ENCODE data around the gene CYTIP.

Gene CYTIP

GRCh38 chr2:157421964-157422363 is 21.9 kb downstream of the CYTIP start:
- CTCF ChIA-PET, result no interaction called here
- no peak for TF ChIP-seq FOXK2 (IDR thresholded peaks at IDR 0.05)
- no peak for DNase-seq (ENCODE audit: extremely low spot score)
- POLR2A ChIA-PET, result no interaction called here

GRCh38 chr2:157421331-157421944 is 22.5 kb downstream of the CYTIP start:
- no peak for DNase-seq (ENCODE audit: extremely low spot score)
- TF ChIP-seq TARDBP (IDR thresholded peaks at IDR 0.05) (no peak), BHLHE40 (IDR thresholded peaks at IDR 0.05; ENCODE audit: borderline replicate concordance) (no peak), L3MBTL2 (conservative IDR thresholded peaks at IDR 0.05) (no peak), ZNF384 (IDR thresholded peaks at IDR 0.05) (no peak), FOXA1 (IDR thresholded peaks at IDR 0.05) (no peak), FOXK2 (IDR thresholded peaks at IDR 0.05) (no peak), FOXM1 (IDR thresholded peaks at IDR 0.05; ENCODE audit: borderline replicate concordance) (no peak), CTBP1 (IDR thresholded peaks at IDR 0.05; ENCODE audit: borderline replicate concordance) (no peak), HDGF (IDR thresholded peaks at IDR 0.05; ENCODE audit: borderline replicate concordance) (no peak), NFRKB (IDR thresholded peaks at IDR 0.05) (no peak), PKNOX1 (IDR thresholded peaks at IDR 0.05) (no peak), ARNT (IDR thresholded peaks at IDR 0.05) (no peak), LEF1 (IDR thresholded peaks at IDR 0.05; ENCODE audit: borderline replicate concordance) (no peak), ELF4 (IDR thresholded peaks at IDR 0.05) (no peak), SP1 (IDR thresholded peaks at IDR 0.05) (no peak)
- CTCF ChIA-PET, result no interaction called here
- POLR2A ChIA-PET, result no interaction called here

GRCh38 chr2:157420771-157421323 is 23.0 kb downstream of the CYTIP start:
- DNase-seq (ENCODE audit: extremely low spot score), result no peak
- ChIA-PET POLR2A (no interaction called here), CTCF (no interaction called here)
- no peak for TF ChIP-seq BHLHE40 (IDR thresholded peaks at IDR 0.05; ENCODE audit: borderline replicate concordance)
- TF ChIP-seq L3MBTL2 (conservative IDR thresholded peaks at IDR 0.05), result no peak
- no peak for TF ChIP-seq ZNF384 (IDR thresholded peaks at IDR 0.05)
- no peak for TF ChIP-seq HDGF (IDR thresholded peaks at IDR 0.05; ENCODE audit: borderline replicate concordance)
- no peak for TF ChIP-seq FOXK2 (IDR thresholded peaks at IDR 0.05)
- TF ChIP-seq LEF1 (IDR thresholded peaks at IDR 0.05; ENCODE audit: borderline replicate concordance), result no peak
- no peak for TF ChIP-seq CTBP1 (IDR thresholded peaks at IDR 0.05; ENCODE audit: borderline replicate concordance)
- TF ChIP-seq TARDBP (IDR thresholded peaks at IDR 0.05), result no peak
- TF ChIP-seq ARNT (IDR thresholded peaks at IDR 0.05), result no peak
- TF ChIP-seq ELF4 (IDR thresholded peaks at IDR 0.05), result no peak
- no peak for TF ChIP-seq NFRKB (IDR thresholded peaks at IDR 0.05)
- TF ChIP-seq FOXA1 (IDR thresholded peaks at IDR 0.05), result no peak
- TF ChIP-seq SP1 (IDR thresholded peaks at IDR 0.05), result no peak
- no peak for TF ChIP-seq PKNOX1 (IDR thresholded peaks at IDR 0.05)

- ChIA-PET CTCF (no interaction called here), POLR2A (no interaction called here)
- no peak for DNase-seq (ENCODE audit: extremely low spot score)
- no peak for TF ChIP-seq SUZ12 (IDR thresholded peaks at IDR 0.05)
- no peak for TF ChIP-seq FOXA1 (IDR thresholded peaks at IDR 0.05)
- no peak for TF ChIP-seq TARDBP (IDR thresholded peaks at IDR 0.05)
Measured at GRCh38 chr2:157419031-157419575, 24.8 kb downstream of the CYTIP start.

- ChIA-PET CTCF (no interaction called here), POLR2A (no interaction called here)
- no peak for DNase-seq (ENCODE audit: extremely low spot score)
- no peak for TF ChIP-seq BHLHE40 (IDR thresholded peaks at IDR 0.05; ENCODE audit: borderline replicate concordance)
Measured at GRCh38 chr2:157418239-157418641, 25.6 kb downstream of the CYTIP start.

- TF ChIP-seq NFRKB (IDR thresholded peaks at IDR 0.05) (no peak), BHLHE40 (IDR thresholded peaks at IDR 0.05; ENCODE audit: borderline replicate concordance) (no peak), FOXM1 (IDR thresholded peaks at IDR 0.05; ENCODE audit: borderline replicate concordance) (no peak), FOXK2 (IDR thresholded peaks at IDR 0.05) (no peak), HDGF (IDR thresholded peaks at IDR 0.05; ENCODE audit: borderline replicate concordance) (no peak)
- ChIA-PET POLR2A (no interaction called here), CTCF (no interaction called here)
- DNase-seq (ENCODE audit: extremely low spot score), result no peak
Measured at GRCh38 chr2:157415591-157416101, 28.2 kb downstream of the CYTIP start.

- CTCF ChIA-PET, result interaction anchor here (0.6 kb wide), 1 partner anchor 24 kb away, joined by 3 read pairs; no protein-coding TSS in a partner anchor
- POLR2A ChIA-PET, result no interaction called here
- no peak for DNase-seq (ENCODE audit: extremely low spot score)
- TF ChIP-seq TARDBP (IDR thresholded peaks at IDR 0.05), result no peak
- no peak for TF ChIP-seq L3MBTL2 (conservative IDR thresholded peaks at IDR 0.05)
- no peak for TF ChIP-seq CTBP1 (IDR thresholded peaks at IDR 0.05; ENCODE audit: borderline replicate concordance)
- TF ChIP-seq FOXA1 (IDR thresholded peaks at IDR 0.05), result no peak
- TF ChIP-seq HDGF (IDR thresholded peaks at IDR 0.05; ENCODE audit: borderline replicate concordance), result no peak
- no peak for TF ChIP-seq BHLHE40 (IDR thresholded peaks at IDR 0.05; ENCODE audit: borderline replicate concordance)
- no peak for TF ChIP-seq PKNOX1 (IDR thresholded peaks at IDR 0.05)
- TF ChIP-seq SUZ12 (IDR thresholded peaks at IDR 0.05), result no peak
- TF ChIP-seq NFRKB (IDR thresholded peaks at IDR 0.05), result no peak
- TF ChIP-seq LEF1 (IDR thresholded peaks at IDR 0.05; ENCODE audit: borderline replicate concordance), result no peak
- no peak for TF ChIP-seq FOXK2 (IDR thresholded peaks at IDR 0.05)
- TF ChIP-seq FOXM1 (IDR thresholded peaks at IDR 0.05; ENCODE audit: borderline replicate concordance), result no peak
- no peak for TF ChIP-seq ELF4 (IDR thresholded peaks at IDR 0.05)
- no peak for TF ChIP-seq ZNF384 (IDR thresholded peaks at IDR 0.05)
- no peak for TF ChIP-seq SP1 (IDR thresholded peaks at IDR 0.05)
- TF ChIP-seq ARNT (IDR thresholded peaks at IDR 0.05), result no peak
Measured at GRCh38 chr2:157414050-157414449, 29.8 kb downstream of the CYTIP start.

Data from HEK293T (cell line).